Sigmoid colon (tissue), 4 donors: ENCODE data around the gene SSC4D.
"Not testable (repeated sequence)": the region's sequence is repeated elsewhere in the genome, so short reads cannot be mapped to it uniquely, and the experiment has no call there.

Experiments
- EP300 ChIP-seq, 4 donors: sonication (generic); formaldehyde crosslinking; IDR thresholded peaks; one replicate each; pipeline ENCODE4 v1.6.1; 2017; ENCODE audit warnings: antibody characterized with exemption in 4 of 4
- POLR2A ChIP-seq, 2 donors: fragments of 450-650 bp; IDR thresholded peaks; one replicate each; pipeline ENCODE4 v1.6.1; 2016; ENCODE audit warnings: antibody characterized with exemption in 2 of 2, mild to moderate bottlenecking in 2 of 2, moderate library complexity in 2 of 2
- POLR2AphosphoS5 ChIP-seq, 4 donors: sonication (generic); formaldehyde crosslinking; IDR thresholded peaks; one replicate each; pipeline ENCODE4 v1.6.1; 2017; ENCODE audit warnings: antibody characterized with exemption in 4 of 4
- TF ChIP-seq, protein P1 (sequence below), 4 experiments: fragments of 450-650 bp in 3 of 4; fragments of 200-600 bp in 1 of 4; IDR thresholded peaks; one replicate each; pipeline ENCODE4 v1.5.1; 2016 to 2019; ENCODE audit warnings: antibody characterized with exemption in 4 of 4, mild to moderate bottlenecking in 3 of 4, moderate library complexity in 2 of 4

DNA sequence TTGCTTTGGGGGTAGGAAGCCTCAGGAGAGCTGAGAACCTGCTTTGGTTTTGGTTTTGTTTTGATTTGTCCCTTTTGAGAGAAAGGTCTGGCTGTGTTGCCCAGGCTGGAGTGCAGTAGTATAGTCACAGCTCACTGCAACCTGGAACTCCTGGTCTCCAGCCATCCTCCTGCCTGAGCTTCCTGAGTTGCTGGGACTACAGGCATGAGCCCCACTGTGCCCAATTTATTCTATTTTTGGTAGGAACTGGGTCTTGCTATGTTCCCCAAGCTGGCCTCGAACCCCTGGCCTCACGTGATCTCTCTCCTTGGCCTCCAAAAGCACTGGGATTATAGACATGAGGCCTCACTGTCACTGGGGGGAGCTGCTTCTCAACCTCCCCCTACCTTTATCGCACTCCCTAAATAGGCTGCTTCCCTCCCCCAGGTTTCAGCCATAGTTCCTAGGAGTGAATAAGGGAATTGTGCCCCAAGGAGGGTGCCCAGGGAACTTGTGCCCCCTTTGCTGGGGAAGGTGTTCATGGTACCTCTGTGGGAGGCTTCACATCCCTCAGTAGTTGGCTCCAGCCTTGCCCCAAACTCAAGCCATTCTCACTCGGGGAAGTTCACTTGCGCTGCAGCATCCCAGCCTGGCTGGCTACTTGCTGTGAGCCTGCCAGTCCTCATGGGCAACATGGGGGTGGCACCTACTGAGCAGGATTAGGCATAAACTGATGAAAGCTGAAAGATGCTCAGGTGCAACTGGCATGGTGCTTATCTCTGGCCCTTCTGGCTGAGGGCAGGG lies 33.4 kb upstream of the SSC4D start:
- TF ChIP-seq, protein P1, sequence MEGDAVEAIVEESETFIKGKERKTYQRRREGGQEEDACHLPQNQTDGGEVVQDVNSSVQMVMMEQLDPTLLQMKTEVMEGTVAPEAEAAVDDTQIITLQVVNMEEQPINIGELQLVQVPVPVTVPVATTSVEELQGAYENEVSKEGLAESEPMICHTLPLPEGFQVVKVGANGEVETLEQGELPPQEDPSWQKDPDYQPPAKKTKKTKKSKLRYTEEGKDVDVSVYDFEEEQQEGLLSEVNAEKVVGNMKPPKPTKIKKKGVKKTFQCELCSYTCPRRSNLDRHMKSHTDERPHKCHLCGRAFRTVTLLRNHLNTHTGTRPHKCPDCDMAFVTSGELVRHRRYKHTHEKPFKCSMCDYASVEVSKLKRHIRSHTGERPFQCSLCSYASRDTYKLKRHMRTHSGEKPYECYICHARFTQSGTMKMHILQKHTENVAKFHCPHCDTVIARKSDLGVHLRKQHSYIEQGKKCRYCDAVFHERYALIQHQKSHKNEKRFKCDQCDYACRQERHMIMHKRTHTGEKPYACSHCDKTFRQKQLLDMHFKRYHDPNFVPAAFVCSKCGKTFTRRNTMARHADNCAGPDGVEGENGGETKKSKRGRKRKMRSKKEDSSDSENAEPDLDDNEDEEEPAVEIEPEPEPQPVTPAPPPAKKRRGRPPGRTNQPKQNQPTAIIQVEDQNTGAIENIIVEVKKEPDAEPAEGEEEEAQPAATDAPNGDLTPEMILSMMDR (IDR thresholded peaks at IDR 0.05), result not testable (repeated sequence)
- TF ChIP-seq POLR2A, EP300, POLR2AphosphoS5 (IDR thresholded peaks at IDR 0.05): not testable (repeated sequence)
